Measurements from ENCODE around the gene IFNA6. TPM values are rescaled to one million over a fixed set of nuclear protein-coding genes. Genes with fewer than 3 reads are reported as not detected.

The IFNA6 gene
- total and polyA plus RNA-seq, 10 of the 15 experiments (the other 5 are each of a cell fraction or from before 2014, with no cell fraction given) = 0.04 TPM; not detected in 9

GRCh38 chr9:21316032-21316842 is 34.5 kb downstream of the IFNA6 start:
- BruUV-seq (replicated peaks) = no TSS peak
- SMC1A ChIA-PET (ENCODE audit: uncharacterized antibody, unreplicated experiment) = interaction anchor here (0.9 to 3.4 kb wide), 4 partner anchors 10 to 120 kb away, joined by 3 to 19 read pairs (median 10); no protein-coding TSS in a partner anchor
- RAD21 ChIA-PET (ENCODE audit: unreplicated experiment) = interaction anchor here (0.9 to 2.2 kb wide), 2 partner anchors 80 to 139 kb away, joined by 3 to 6 read pairs; no protein-coding TSS in a partner anchor
- no peaks in the 10 kb centered on the region for H3K79me2 ChIP-seq (ENCODE audit: control insufficient read depth, insufficient read depth, low read length)
- in situ Hi-C loops (cut with MboI) = loop anchor here (5.0 kb wide), 1 partner anchor 481 kb away; no protein-coding TSS in a partner anchor
- POLR2A ChIA-PET = no interaction called here
- H4K20me1 ChIP-seq (ENCODE audit: control insufficient read depth, insufficient read depth) = no peaks in the 10 kb centered on the region
- DNase-seq (ENCODE audit: low read depth, low spot score) (no peak), ATAC-seq (no peak), FAIRE-seq (no peak)
- H2AFZ ChIP-seq (ENCODE audit: control insufficient read depth, low read depth, low read length) = no peak overlapping the region
- no peaks in the 10 kb centered on the region for H3K4me1 ChIP-seq (ENCODE audit: control insufficient read depth, insufficient read depth, low read length)
- intact Hi-C loops (cut with micrococcal nuclease; ENCODE audit: unreplicated experiment) = loop anchor here (2.0 to 10.0 kb wide), 3 partner anchors 64 to 473 kb away; no protein-coding TSS in a partner anchor
- WGBS (ENCODE audit: insufficient coverage, insufficient replicate concordance, low lambda C conversion rate, missing lambda C conversion rate) = 38% methylated on average over 8 of the region's 8 CpGs
- H3K4me2 ChIP-seq (ENCODE audit: control insufficient read depth, insufficient read depth) = no peak overlapping the region
- CTCF ChIA-PET = interaction anchor here (0.8 to 6.4 kb wide), 9 partner anchors 8 to 103 kb away, joined by 3 to 35 read pairs (median 4); no protein-coding TSS in a partner anchor
- H3K27me3 ChIP-seq (replicated peaks in 1 of 2; ENCODE audit: control insufficient read depth in 2 of 2, insufficient read depth in 2 of 2, low read length in 1 of 2) = no peaks in the 10 kb centered on the region
- H3K9me3 ChIP-seq (replicated peaks; ENCODE audit: control insufficient read depth, insufficient read depth, low read length) = no peaks in the 10 kb centered on the region
- H3K27ac ChIP-seq (ENCODE audit: control insufficient read depth, insufficient read depth) = no peak overlapping the region
- H3K4me3 ChIP-seq = no peak overlapping the region
- no peaks in the 10 kb centered on the region; a peak in 1 of 4 replicates for H3K36me3 ChIP-seq (ENCODE audit: control insufficient read depth in 2 of 2, insufficient read depth in 2 of 2, low read length in 1 of 2)
- H3K9ac ChIP-seq (ENCODE audit: control insufficient read depth, insufficient read depth, low read length) = no peak overlapping the region
- TF ChIP-seq MAX (IDR thresholded peaks at IDR 0.05; ENCODE audit: low read depth, low read length) (no peak), CUX1 (IDR thresholded peaks at IDR 0.05; ENCODE audit: insufficient replicate concordance, low read depth, low read length) (no peak), EGR1 (IDR thresholded peaks at IDR 0.05; ENCODE audit: borderline replicate concordance in 1 of 2, low read depth in 2 of 2, low read length in 2 of 2) (no peak), SMAD1 (IDR thresholded peaks at IDR 0.05; ENCODE audit: low read depth, partially characterized antibody) (no peak), ZSCAN29 (IDR thresholded peaks at IDR 0.05) (no peak), BCLAF1 (IDR thresholded peaks at IDR 0.05) (no peak), USF2 (IDR thresholded peaks at IDR 0.05; ENCODE audit: borderline replicate concordance, low read depth, low read length) (no peak)
